HCT116 (cell line): Measurements from ENCODE around the gene HTR3A. TPM values are rescaled to one million over a fixed set of nuclear protein-coding genes. Genes with fewer than 3 reads are reported as not detected.

Experiments
- ATAC-seq: fragments of 200-7000 bp; cut with Tn5 transposase; 2 replicates; pipeline ENCODE4 v1.9.1; 2020; ENCODE audit warnings: mild to moderate bottlenecking, moderate library complexity
- BruUV-seq: library from RNA; stranded (reverse); fragments of 400-500 nt; replicated peaks from 2 replicates; lab custom pipeline; 2021; lab: Mats Ljungman, UMichigan
- CTCF ChIA-PET: fragments of 300-600 bp; sonication (Branson Sonifier 250); formaldehyde crosslinking; loops from one replicate; lab custom pipeline; 2021; ENCODE audit warnings: antibody characterized with exemption; lab: Charles Lee
- POLR2A ChIA-PET: fragments of 300-600, 350-600 bp; sonication (Branson Sonifier 250); formaldehyde crosslinking; loops from one replicate; lab custom pipeline; 2021; ENCODE audit warnings: antibody characterized with exemption; lab: Charles Lee
- RAD21 ChIA-PET, 2 experiments: fragments of 300-600 bp; sonication (Branson Sonifier 250); formaldehyde crosslinking; loops; one replicate each; lab custom pipeline; 2023; ENCODE audit warnings: low total read pairs in 2 of 2; ENCODE audit not compliant: uncharacterized antibody in 2 of 2, unreplicated experiment in 2 of 2, low non-redundant PET in 1 of 2; lab: Charles Lee
- DNase-seq: peaks from one replicate; pipeline ENCODE4 v3.0.0-alpha.2; 2010; ENCODE audit warnings: low read depth, low spot score
- H2AFZ ChIP-seq: fragments of 200-600 bp; shearing (Covaris generic), sonication (generic); 2 replicates; pipeline ENCODE4 v1.6.1; 2017; ENCODE audit warnings: low read depth, mixed run types, mixed read lengths, antibody characterized with exemption, low read length; ENCODE audit not compliant: poor library complexity, severe bottlenecking
- H3K27ac ChIP-seq: 2 replicates; pipeline ENCODE4 v1.5.1; 2012; ENCODE audit warnings: low read depth, low read length
- H3K27me3 ChIP-seq: fragments of 200-600 bp; sonication (generic); 2 replicates; pipeline ENCODE4 v1.6.1; 2016; ENCODE audit warnings: mixed run types, low read length, mixed read lengths; ENCODE audit not compliant: insufficient read depth
- H3K36me3 ChIP-seq, 2 experiments: fragments of 200-500 bp in 1 of 2; fragments of 200-600 bp in 1 of 2; sonication (Bioruptor generic) in 1 of 2; sonication (generic) in 1 of 2; 2 replicates each; pipeline versions ENCODE4 v1.5.1 to v1.6.1; 2014 to 2016; ENCODE audit warnings: low read length in 2 of 2, inconsistent platforms in 1 of 2, mixed read lengths in 1 of 2, mixed run types in 1 of 2; ENCODE audit not compliant: insufficient read depth in 2 of 2, control insufficient read depth in 1 of 2
- H3K4me1 ChIP-seq, 2 experiments: fragments of 200-600 bp in 1 of 2; sonication (generic) in 1 of 2; 2 replicates each; pipeline versions ENCODE4 v1.5.1 to v1.6.1; 2012 to 2017; ENCODE audit warnings: low read length in 2 of 2, inconsistent platforms in 1 of 2, mild to moderate bottlenecking in 1 of 2, mixed read lengths in 1 of 2, mixed run types in 1 of 2, moderate library complexity in 1 of 2; ENCODE audit not compliant: insufficient read depth in 2 of 2, control insufficient read depth in 1 of 2
- H3K4me2 ChIP-seq: fragments of 200-600 bp; sonication (generic); 2 replicates; pipeline ENCODE4 v1.6.1; 2017; ENCODE audit warnings: mixed run types, low read length, mixed read lengths
- H3K4me3 ChIP-seq, 2 experiments: fragments of 200-600 bp in 1 of 2; sonication (generic) in 1 of 2; replicated peaks in 1 of 2; 2 replicates each; pipeline ENCODE4 v1.5.1; 2011 to 2016; ENCODE audit warnings: low read length in 2 of 2, control low read depth in 1 of 2, low read depth in 1 of 2, mild to moderate bottlenecking in 1 of 2, mixed read lengths in 1 of 2, mixed run types in 1 of 2
- H3K79me2 ChIP-seq: fragments of 200-600 bp; sonication (generic); 2 replicates; pipeline ENCODE4 v1.6.1; 2017; ENCODE audit warnings: mild to moderate bottlenecking, mixed run types, low read length, moderate library complexity, mixed read lengths; ENCODE audit not compliant: insufficient read depth
- H3K9ac ChIP-seq: fragments of 200-600 bp; sonication (generic); 2 replicates; pipeline ENCODE4 v1.6.1; 2016; ENCODE audit warnings: low read length, mixed read lengths
- H3K9me2 ChIP-seq: fragments of 200-600 bp; sonication (generic), shearing (Covaris generic); 2 replicates; pipeline ENCODE4 v1.6.1; 2017; ENCODE audit warnings: mixed run types, mild to moderate bottlenecking, moderate library complexity; ENCODE audit not compliant: insufficient read depth
- H3K9me3 ChIP-seq, 2 experiments: fragments of 200-500 bp in 1 of 2; fragments of 200-600 bp in 1 of 2; sonication (Bioruptor generic) in 1 of 2; sonication (generic) in 1 of 2; 2 replicates each; pipeline ENCODE4 v1.6.1; 2014 to 2017; ENCODE audit warnings: low read length in 2 of 2, mixed read lengths in 2 of 2, inconsistent platforms in 1 of 2, low read depth in 1 of 2, mild to moderate bottlenecking in 1 of 2, mixed run types in 1 of 2, moderate library complexity in 1 of 2; ENCODE audit not compliant: control insufficient read depth in 1 of 2, insufficient read depth in 1 of 2
- H4K20me1 ChIP-seq: fragments of 200-600 bp; sonication (generic), shearing (Covaris generic); 2 replicates; pipeline ENCODE4 v1.6.1; 2017; ENCODE audit warnings: mixed run types, mild to moderate bottlenecking, moderate library complexity; ENCODE audit not compliant: insufficient read depth
- ATF3 ChIP-seq: IDR thresholded peaks from 2 replicates; pipeline ENCODE4 v1.6.1; 2012
- CBX3 ChIP-seq: IDR thresholded peaks from 2 replicates; pipeline ENCODE4 v1.6.1; 2012; ENCODE audit warnings: low read depth
- CTCF ChIP-seq, 3 experiments: fragments of 200-600 bp in 1 of 3; sonication (generic) in 1 of 3; IDR thresholded peaks in 2 of 3; conservative IDR thresholded peaks in 1 of 3; 2 replicates each; pipeline ENCODE4 v1.5.1; 2012 to 2017; ENCODE audit warnings: low read depth in 2 of 3, low read length in 2 of 3, antibody characterized with exemption in 1 of 3, borderline replicate concordance in 1 of 3, control low read depth in 1 of 3, mild to moderate bottlenecking in 1 of 3, mixed read lengths in 1 of 3, mixed run types in 1 of 3, moderate library complexity in 1 of 3; ENCODE audit not compliant: insufficient read depth in 1 of 3
- EGR1 ChIP-seq: IDR thresholded peaks from 2 replicates; pipeline ENCODE4 v1.6.1; 2012; ENCODE audit warnings: low read depth
- ELF1 ChIP-seq: IDR thresholded peaks from 2 replicates; pipeline ENCODE4 v1.6.1; 2012; ENCODE audit warnings: low read depth, borderline replicate concordance
- EZH2 ChIP-seq: fragments of 200-600 bp; sonication (generic); IDR thresholded peaks from 2 replicates; pipeline ENCODE4 v1.6.1; 2017; ENCODE audit warnings: antibody characterized with exemption, mixed run types
- FOSL1 ChIP-seq: IDR thresholded peaks from 2 replicates; pipeline ENCODE4 v1.6.1; 2012; ENCODE audit warnings: low read depth
- JUND ChIP-seq: IDR thresholded peaks from 2 replicates; pipeline ENCODE4 v1.6.1; 2012
- MAX ChIP-seq: IDR thresholded peaks from 2 replicates; pipeline ENCODE4 v1.6.1; 2012
- POLR2A ChIP-seq: IDR thresholded peaks from 2 replicates; pipeline ENCODE4 v1.7.0; 2011; ENCODE audit warnings: borderline replicate concordance; ENCODE audit not compliant: insufficient read depth, insufficient read length; ENCODE audit errors: extremely low read depth
- POLR2AphosphoS5 ChIP-seq: IDR thresholded peaks from 2 replicates; pipeline ENCODE4 v1.6.1; 2011; ENCODE audit warnings: mild to moderate bottlenecking, low read depth, low read length, moderate library complexity
- RAD21 ChIP-seq: IDR thresholded peaks from 2 replicates; pipeline ENCODE4 v1.6.1; 2012; ENCODE audit warnings: low read depth, mild to moderate bottlenecking
- SIN3A ChIP-seq: IDR thresholded peaks from 2 replicates; pipeline ENCODE4 v1.6.1; 2012; ENCODE audit warnings: low read depth
- SRF ChIP-seq: IDR thresholded peaks from 2 replicates; pipeline ENCODE4 v1.6.1; 2012; ENCODE audit warnings: low read depth
- YY1 ChIP-seq: IDR thresholded peaks from 2 replicates; pipeline ENCODE4 v1.6.1; 2011; ENCODE audit warnings: low read length, low read depth, moderate library complexity, mild to moderate bottlenecking; ENCODE audit not compliant: insufficient replicate concordance; ENCODE audit errors: extremely low read depth
- ZBTB33 ChIP-seq: IDR thresholded peaks from 2 replicates; pipeline ENCODE4 v1.6.1; 2011; ENCODE audit warnings: mild to moderate bottlenecking, low read length, moderate library complexity; ENCODE audit not compliant: insufficient replicate concordance; ENCODE audit errors: extremely low read depth
- ZNF274 ChIP-seq: fragments of 200-500 bp; sonication (Bioruptor generic); IDR thresholded peaks from 2 replicates; pipeline ENCODE4 v1.6.1; 2014; ENCODE audit warnings: mild to moderate bottlenecking, low read depth, low read length, inconsistent platforms
- intact Hi-C: fragments of 100-400 bp; cut with micrococcal nuclease; formaldehyde crosslinking; loops from 2 replicates; pipeline ENCODE4 v1.10.0; 2022
- total RNA-seq: library from RNA; stranded (reverse); gene quantifications from one replicate; pipeline ENCODE4 v1.2.1, GENCODE V29; 2021; ENCODE audit not compliant: unreplicated experiment
- TF ChIP-seq, protein P1 (sequence below): IDR thresholded peaks from 2 replicates; pipeline ENCODE4 v1.6.1; 2012; ENCODE audit warnings: low read depth

The HTR3A gene
- total RNA-seq, 1 experiment from 2014 or later, result 0.12 TPM

GRCh38 chr11:113997473-113997872 is 22.6 kb downstream of the HTR3A start:
- no peaks in the 10 kb centered on the region for H4K20me1 ChIP-seq
- POLR2A ChIA-PET, result no interaction called here
- H3K4me2 ChIP-seq, result no peak overlapping the region
- H3K36me3 ChIP-seq, result no peaks in the 10 kb centered on the region
- CTCF ChIA-PET, result interaction anchor here (1.0 to 1.5 kb wide), 2 partner anchors 264 to 265 kb away, joined by 4 to 5 read pairs; no protein-coding TSS in a partner anchor
- RAD21 ChIA-PET, result no interaction called here
- H3K9me2 ChIP-seq, result no peaks in the 10 kb centered on the region
- no peaks in the 10 kb centered on the region for H3K4me1 ChIP-seq
- intact Hi-C loops, result no loop called here
- no peak for DNase-seq
- no peak overlapping the region for H3K27ac ChIP-seq
- H3K27me3 ChIP-seq, result peaks cover 44% of the 10 kb centered on the region
- TF ChIP-seq EZH2 (no peak), ATF3 (no peak), EGR1 (no peak), JUND (no peak), YY1 (no peak), FOSL1 (no peak), POLR2AphosphoS5 (no peak), CTCF (IDR thresholded peaks at IDR 0.05 in 2 of 3, conservative IDR thresholded peaks at IDR 0.05 in 1 of 3; ENCODE audit: borderline replicate concordance in 1 of 3, insufficient read depth in 1 of 3, low read depth in 2 of 3, low read length in 2 of 3) (no peak), ELF1 (no peak), CBX3 (no peak), POLR2A (no peak), ZBTB33 (no peak), SIN3A (no peak), MAX (no peak), ZNF274 (no peak), SRF (no peak), RAD21 (no peak)
- TF ChIP-seq, protein P1, sequence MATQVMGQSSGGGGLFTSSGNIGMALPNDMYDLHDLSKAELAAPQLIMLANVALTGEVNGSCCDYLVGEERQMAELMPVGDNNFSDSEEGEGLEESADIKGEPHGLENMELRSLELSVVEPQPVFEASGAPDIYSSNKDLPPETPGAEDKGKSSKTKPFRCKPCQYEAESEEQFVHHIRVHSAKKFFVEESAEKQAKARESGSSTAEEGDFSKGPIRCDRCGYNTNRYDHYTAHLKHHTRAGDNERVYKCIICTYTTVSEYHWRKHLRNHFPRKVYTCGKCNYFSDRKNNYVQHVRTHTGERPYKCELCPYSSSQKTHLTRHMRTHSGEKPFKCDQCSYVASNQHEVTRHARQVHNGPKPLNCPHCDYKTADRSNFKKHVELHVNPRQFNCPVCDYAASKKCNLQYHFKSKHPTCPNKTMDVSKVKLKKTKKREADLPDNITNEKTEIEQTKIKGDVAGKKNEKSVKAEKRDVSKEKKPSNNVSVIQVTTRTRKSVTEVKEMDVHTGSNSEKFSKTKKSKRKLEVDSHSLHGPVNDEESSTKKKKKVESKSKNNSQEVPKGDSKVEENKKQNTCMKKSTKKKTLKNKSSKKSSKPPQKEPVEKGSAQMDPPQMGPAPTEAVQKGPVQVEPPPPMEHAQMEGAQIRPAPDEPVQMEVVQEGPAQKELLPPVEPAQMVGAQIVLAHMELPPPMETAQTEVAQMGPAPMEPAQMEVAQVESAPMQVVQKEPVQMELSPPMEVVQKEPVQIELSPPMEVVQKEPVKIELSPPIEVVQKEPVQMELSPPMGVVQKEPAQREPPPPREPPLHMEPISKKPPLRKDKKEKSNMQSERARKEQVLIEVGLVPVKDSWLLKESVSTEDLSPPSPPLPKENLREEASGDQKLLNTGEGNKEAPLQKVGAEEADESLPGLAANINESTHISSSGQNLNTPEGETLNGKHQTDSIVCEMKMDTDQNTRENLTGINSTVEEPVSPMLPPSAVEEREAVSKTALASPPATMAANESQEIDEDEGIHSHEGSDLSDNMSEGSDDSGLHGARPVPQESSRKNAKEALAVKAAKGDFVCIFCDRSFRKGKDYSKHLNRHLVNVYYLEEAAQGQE, result no peak
- no peak for ATAC-seq
- no peak overlapping the region for H2AFZ ChIP-seq
- BruUV-seq, result no TSS peak
- no peak overlapping the region for H3K4me3 ChIP-seq
- no peak overlapping the region for H3K9ac ChIP-seq
- no peaks in the 10 kb centered on the region for H3K9me3 ChIP-seq
- no peaks in the 10 kb centered on the region for H3K79me2 ChIP-seq
